Thoracic aorta (tissue), 2 donors: Measurements from ENCODE around the gene TCTN3. TPM values are rescaled to one million over a fixed set of nuclear protein-coding genes. Genes with fewer than 3 reads are reported as not detected.

ENCODE experiments used
- ATAC-seq: fragments of 150-250 bp; one replicate; pipeline ENCODE4 v1.8.0; 2017; ENCODE audit warnings: low read depth; ENCODE audit not compliant: insufficient number of reproducible peaks, low FRiP score
- DNase-seq: peaks from one replicate; pipeline ENCODE4 v3.0.0-alpha.2; 2020; ENCODE audit warnings: low spot score
- H3K27ac ChIP-seq, 2 donors: fragments of 200-600 bp; sonication (generic); 1 replicate in 1 of 2; 2 replicates in 1 of 2; pipeline ENCODE4 v1.5.1; 2016; ENCODE audit warnings: mild to moderate bottlenecking in 2 of 2, moderate library complexity in 2 of 2
- H3K27me3 ChIP-seq: fragments of 200-600 bp; sonication (generic); replicated peaks from 2 replicates; pipeline ENCODE4 v1.6.0; 2016; ENCODE audit warnings: mild to moderate bottlenecking; ENCODE audit not compliant: insufficient read depth
- H3K36me3 ChIP-seq: fragments of 200-600 bp; sonication (generic); one replicate; pipeline ENCODE4 v1.5.1; 2016
- H3K4me1 ChIP-seq, 2 donors: fragments of 200-600 bp; sonication (generic); 1 replicate in 1 of 2; 2 replicates in 1 of 2; pipeline versions ENCODE4 v1.5.1 to v1.6.0; 2016; ENCODE audit warnings: low read depth in 2 of 2, mild to moderate bottlenecking in 1 of 2; ENCODE audit not compliant: control insufficient read depth in 1 of 2
- H3K4me3 ChIP-seq: fragments of 200-600 bp; sonication (generic); 2 replicates; pipeline ENCODE4 v1.5.1; 2016; ENCODE audit warnings: mild to moderate bottlenecking
- H3K9me3 ChIP-seq: fragments of 200-600 bp; sonication (generic); 2 replicates; pipeline ENCODE4 v1.5.1; 2016
- CTCF ChIP-seq: fragments of 200-600 bp; sonication (generic); IDR thresholded peaks from one replicate; pipeline ENCODE4 v1.5.1; 2019; ENCODE audit warnings: antibody characterized with exemption
- total RNA-seq, 2 donors: library from RNA; depleted of rRNA; stranded (reverse); fragments of >200 nt; gene quantifications; one replicate each; pipeline versions ENCODE4 v1.1.0 to v1.2.3, GENCODE V29; 2016

TCTN3 gene
- total RNA-seq, 2 donors from 2014 or later = 10.3 to 25.3 TPM

GRCh38 chr10:95716466-95716865 lies 22.7 kb upstream of the TCTN3 start:
- Histone ChIP-seq H3K27ac (no peak overlapping the region), H3K27me3 (no peaks in the 10 kb centered on the region), H3K4me3 (no peak overlapping the region), H3K36me3 (no peaks in the 10 kb centered on the region), H3K4me1 (no peaks in the 10 kb centered on the region), H3K9me3 (no peaks in the 10 kb centered on the region)
- TF ChIP-seq CTCF = no peak
- no peak for DNase-seq
- no peak for ATAC-seq

- no peak for TF ChIP-seq CTCF
- H3K4me1 ChIP-seq = peaks cover 0 to 7% of the 10 kb centered on the region in 2 donors
- no peak overlapping the region for H3K4me3 ChIP-seq
- no peaks in the 10 kb centered on the region for H3K36me3 ChIP-seq
- ATAC-seq (no peak), DNase-seq (no peak)
- no peaks in the 10 kb centered on the region for H3K9me3 ChIP-seq
- no peaks in the 10 kb centered on the region for H3K27me3 ChIP-seq
- H3K27ac ChIP-seq = no peak overlapping the region
Observed at GRCh38 chr10:95711492-95711891, 17.8 kb upstream of the TCTN3 start.

GRCh38 chr10:95706990-95707389 lies 13.3 kb upstream of the TCTN3 start:
- Histone ChIP-seq H3K27me3 (no peaks in the 10 kb centered on the region), H3K4me3 (no peak overlapping the region), H3K27ac (no peak overlapping the region), H3K36me3 (no peaks in the 10 kb centered on the region), H3K4me1 (peaks cover 0 to 7% of the 10 kb centered on the region in 2 donors), H3K9me3 (no peaks in the 10 kb centered on the region)
- ATAC-seq (no peak), DNase-seq (no peak)
- no peak for TF ChIP-seq CTCF

- no peak for TF ChIP-seq CTCF
- no peak for ATAC-seq
- H3K4me1 ChIP-seq = peaks cover 0 to 7% of the 10 kb centered on the region in 2 donors
Observed at GRCh38 chr10:95706573-95706972, 12.8 kb upstream of the TCTN3 start.

GRCh38 chr10:95698415-95698814 lies 4.7 kb upstream of the TCTN3 start:
- Histone ChIP-seq H3K27me3 (no peaks in the 10 kb centered on the region), H3K4me1 (no peaks in the 10 kb centered on the region), H3K36me3 (no peaks in the 10 kb centered on the region), H3K27ac (no peak overlapping the region), H3K9me3 (no peaks in the 10 kb centered on the region), H3K4me3 (no peak overlapping the region)
- TF ChIP-seq CTCF = no peak
- no peak for DNase-seq
- ATAC-seq = no peak

More at GRCh38 chr10:95706573-95706972, 12.8 kb upstream of the TCTN3 start:
- Histone ChIP-seq H3K27ac (no peak overlapping the region), H3K27me3 (no peaks in the 10 kb centered on the region), H3K4me3 (no peak overlapping the region), H3K36me3 (no peaks in the 10 kb centered on the region), H3K9me3 (no peaks in the 10 kb centered on the region)
- no peak for DNase-seq
